SK-MEL-5 (cell line): ENCODE results near the gene ST6GAL1. TPM values are rescaled to one million over a fixed set of nuclear protein-coding genes. Genes with fewer than 3 reads are reported as not detected.

Experiments used
- DNase-seq: peaks from one replicate; pipeline ENCODE4 v3.0.0-alpha.2; 2016; ENCODE audit warnings: low read depth, low spot score
- in situ Hi-C: cut with HindIII; loops from 2 replicates; pipeline ENCODE4 v1.10.0; 2016; ENCODE audit warnings: low sequenced_read_pairs, high pct_unique_total_duplicates, low pct_unique_long_range_greater_than_20kb
- total RNA-seq: library from RNA; depleted of rRNA; stranded (reverse); fragments of >200 nt; shearing (Covaris generic); gene quantifications from 2 replicates; pipeline ENCODE4 v1.2.3, GENCODE V29; 2014

The ST6GAL1 gene
- total RNA-seq, 1 experiment from 2014 or later, result 41.0 TPM

DNA sequence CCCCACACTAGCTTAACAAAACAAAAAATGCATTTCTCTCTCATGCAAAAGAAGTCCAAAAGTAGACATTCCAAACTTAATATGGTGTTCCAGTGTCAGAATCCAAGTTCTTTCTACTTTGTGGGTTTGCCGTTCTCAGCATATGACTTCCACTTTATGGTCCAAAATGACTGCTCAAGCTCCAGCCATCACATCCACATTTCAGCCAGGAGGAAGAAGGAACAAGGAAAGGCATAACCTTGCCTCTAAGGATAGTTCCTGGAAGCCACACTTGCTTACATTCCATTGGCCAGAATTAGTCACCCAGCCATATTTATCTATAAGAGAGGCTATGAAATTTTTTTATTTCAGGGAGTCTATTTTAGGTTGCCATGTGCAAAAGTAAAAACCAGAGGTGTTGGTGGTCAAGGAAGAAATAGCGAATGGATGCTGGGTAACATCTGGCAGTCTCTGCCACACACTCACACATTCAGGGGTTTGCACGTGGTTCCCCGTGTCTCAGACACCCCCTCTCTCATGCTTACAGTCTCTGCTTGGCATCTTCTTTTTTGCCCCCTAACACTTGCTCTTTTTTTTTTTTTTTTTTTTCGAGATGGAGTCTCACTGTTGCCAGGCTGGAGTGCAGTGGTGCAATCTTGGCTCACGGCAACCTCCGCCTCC, 139.7 kb downstream of the ST6GAL1 start:
- no peak for DNase-seq
- in situ Hi-C loops, result no loop called here

GRCh38 chr3:187072102-187072501, 141.8 kb downstream of the ST6GAL1 start:
- in situ Hi-C loops, result no loop called here
- no peak for DNase-seq

DNA sequence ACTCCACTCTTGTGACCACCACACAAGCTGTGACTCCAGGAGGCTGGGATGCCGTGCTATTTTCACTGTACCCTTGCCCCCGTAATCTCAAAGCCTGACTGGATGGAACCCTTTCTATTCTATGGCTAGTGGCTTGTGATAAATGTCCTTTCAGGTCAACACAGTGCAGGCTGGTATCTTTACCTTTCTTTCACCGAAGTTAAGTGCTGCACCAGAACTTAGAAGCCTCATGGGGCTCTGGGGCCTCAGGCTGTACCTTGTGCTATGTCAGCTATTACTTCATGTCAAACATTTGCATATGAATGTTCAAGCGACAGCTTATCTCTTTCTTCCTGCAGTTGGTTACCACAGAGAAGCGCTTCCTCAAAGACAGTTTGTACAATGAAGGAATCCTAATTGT, 142.2 kb downstream of the ST6GAL1 start:
- in situ Hi-C loops, result no loop called here
- DNase-seq, result no peak

- in situ Hi-C loops, result no loop called here
- DNase-seq, result no peak
Measured at GRCh38 chr3:187073581-187074098, 143.3 kb downstream of the ST6GAL1 start.

- in situ Hi-C loops, result no loop called here
- DNase-seq, result no peak
Measured at GRCh38 chr3:187074846-187075245, 144.5 kb downstream of the ST6GAL1 start.

GRCh38 chr3:187076297-187076696, 146.0 kb downstream of the ST6GAL1 start:
- no peak for DNase-seq
- in situ Hi-C loops, result no loop called here

DNA sequence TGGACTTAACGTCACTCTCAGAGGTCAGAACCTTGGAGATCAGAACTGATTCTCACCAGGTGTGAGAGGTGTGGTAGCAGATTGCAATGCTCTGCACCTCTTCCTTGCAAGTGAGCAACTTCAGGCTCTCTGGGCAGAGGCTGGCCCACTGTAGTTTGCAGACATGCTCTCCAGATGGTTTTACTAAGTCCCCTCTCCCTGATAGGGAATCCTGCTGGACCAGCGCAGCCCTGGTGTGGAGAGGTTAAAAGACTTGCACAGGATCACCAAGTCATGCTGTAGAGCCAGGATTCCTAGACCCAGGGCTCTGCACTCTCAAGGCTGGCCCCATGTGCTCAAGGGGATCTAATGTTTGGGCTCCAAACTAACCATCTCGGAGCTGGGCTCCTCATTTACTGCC, 146.8 kb downstream of the ST6GAL1 start:
- in situ Hi-C loops, result no loop called here

DNA sequence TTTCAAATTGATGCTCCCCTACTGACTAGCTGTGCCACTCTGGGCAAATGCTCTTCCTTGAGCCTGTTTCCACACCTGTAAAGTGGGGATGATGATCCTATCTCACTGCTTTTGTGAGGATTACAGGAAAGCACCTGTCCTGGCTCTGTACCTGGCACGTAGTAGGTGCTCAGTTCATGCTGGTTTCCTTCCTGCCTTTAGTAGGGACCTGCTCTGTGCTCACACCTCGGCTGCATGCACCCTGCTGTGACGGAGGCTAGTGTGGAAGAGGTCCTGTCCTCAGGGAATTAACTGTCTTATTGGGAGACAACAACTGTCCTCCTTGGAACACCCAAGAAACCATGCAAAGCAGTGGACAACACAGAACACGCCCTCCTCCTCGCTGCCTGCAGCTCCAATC, 147.2 kb downstream of the ST6GAL1 start:
- DNase-seq, result no peak
- in situ Hi-C loops, result no loop called here

More for the DNA sequence above, 146.8 kb downstream of the ST6GAL1 start:
- no peak for DNase-seq

- no peak for DNase-seq
- in situ Hi-C loops, result no loop called here
Measured at GRCh38 chr3:187079090-187080022, 149.0 kb downstream of the ST6GAL1 start.

DNA sequence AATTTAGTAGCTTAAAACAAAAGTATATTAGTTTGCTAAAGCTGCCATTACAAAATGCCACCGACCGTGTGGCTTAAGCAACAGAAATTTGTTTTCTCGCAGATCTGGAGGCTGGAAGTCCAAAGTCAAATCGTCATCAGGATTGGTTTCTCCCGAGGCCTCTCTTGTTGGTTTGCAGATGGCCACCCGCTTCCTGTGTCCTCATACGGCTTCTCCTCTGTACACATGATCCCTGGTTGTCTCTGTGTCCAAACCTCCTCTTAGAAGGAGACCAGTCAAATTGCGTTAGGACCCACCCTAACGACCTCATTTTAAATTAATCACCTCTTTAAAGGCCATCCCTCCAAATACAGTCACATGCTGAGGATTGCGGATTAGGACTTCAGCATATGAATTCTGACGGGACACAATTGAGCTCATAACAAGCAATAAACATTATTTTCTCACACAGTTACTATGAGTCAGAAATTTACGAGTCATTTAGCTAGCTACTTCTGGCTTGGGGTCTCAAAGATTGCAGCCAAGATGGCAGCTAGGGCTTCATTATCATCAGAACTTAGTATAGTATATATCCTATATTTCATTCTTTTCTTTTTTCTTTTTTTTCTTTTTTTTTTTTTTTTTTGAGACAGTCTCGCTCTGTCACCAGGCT, 150.6 kb downstream of the ST6GAL1 start:
- DNase-seq, result no peak
- in situ Hi-C loops, result no loop called here

DNA sequence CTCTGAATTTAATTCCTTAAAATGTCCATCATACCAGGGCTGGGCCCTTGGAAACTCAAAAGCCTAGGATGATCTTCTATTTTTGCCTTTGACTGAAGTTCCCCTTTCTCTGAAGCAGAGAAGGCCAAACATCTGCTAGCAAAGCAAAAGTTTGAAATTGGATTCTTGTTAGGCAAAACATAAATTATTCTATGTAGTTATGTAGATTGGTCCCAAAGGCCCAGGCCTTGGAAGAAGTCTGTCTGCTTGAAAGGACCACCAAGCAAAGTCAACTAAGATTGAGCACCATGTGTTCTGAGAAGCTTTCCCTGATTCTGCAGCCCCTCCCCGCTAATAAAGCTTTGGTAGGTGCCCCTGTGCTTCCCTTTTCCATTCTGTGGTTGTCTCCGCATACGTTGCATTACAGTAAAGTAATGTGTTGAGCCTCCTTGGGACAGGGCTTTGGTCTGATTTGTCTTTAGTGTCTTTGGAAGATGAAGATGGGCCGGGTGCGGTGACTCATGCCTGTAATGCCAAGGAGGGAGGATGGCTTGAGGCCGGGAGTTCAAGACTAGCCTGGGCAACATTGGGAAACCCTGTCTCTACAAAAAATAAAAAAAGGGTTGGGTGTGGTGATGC, 152.5 kb downstream of the ST6GAL1 start:
- DNase-seq, result no peak
- in situ Hi-C loops, result no loop called here

GRCh38 chr3:187084126-187084525, 153.8 kb downstream of the ST6GAL1 start:
- in situ Hi-C loops, result no loop called here
- DNase-seq, result no peak

GRCh38 chr3:187084580-187084979, 154.3 kb downstream of the ST6GAL1 start:
- no peak for DNase-seq
- in situ Hi-C loops, result no loop called here

DNA sequence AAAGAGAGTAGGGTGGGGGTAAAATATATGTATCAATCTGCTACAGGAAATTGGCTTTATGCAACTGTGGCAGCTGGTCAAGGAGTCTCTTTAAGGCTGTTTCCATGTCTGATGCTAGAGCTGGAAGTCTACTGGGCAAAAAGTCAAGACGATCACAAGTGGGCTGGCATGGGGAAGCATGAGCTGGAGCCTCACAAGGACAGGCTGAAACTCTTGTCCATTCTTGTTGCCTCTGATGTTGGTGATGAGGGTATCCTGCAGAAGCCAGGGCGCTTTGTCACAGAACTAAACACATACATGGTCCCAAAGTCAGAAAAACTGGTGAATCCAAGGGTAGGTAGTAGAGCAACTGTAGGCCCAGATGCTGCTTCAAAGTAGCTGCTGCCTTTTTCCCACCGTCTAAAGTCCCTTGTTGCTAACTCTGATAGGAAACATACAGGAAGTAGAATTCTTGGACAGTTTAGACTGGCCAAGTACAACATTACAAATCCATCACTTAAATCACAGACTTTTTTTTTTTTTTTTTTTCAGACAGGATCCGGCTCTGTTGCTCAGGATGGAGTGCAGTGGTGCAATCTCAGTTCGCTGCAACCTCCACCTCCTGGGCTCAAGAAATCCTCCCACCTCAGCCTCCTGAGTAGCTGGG, 154.8 kb downstream of the ST6GAL1 start:
- in situ Hi-C loops, result no loop called here
- no peak for DNase-seq

GRCh38 chr3:187085933-187086332, 155.6 kb downstream of the ST6GAL1 start:
- in situ Hi-C loops, result no loop called here
- no peak for DNase-seq

DNA sequence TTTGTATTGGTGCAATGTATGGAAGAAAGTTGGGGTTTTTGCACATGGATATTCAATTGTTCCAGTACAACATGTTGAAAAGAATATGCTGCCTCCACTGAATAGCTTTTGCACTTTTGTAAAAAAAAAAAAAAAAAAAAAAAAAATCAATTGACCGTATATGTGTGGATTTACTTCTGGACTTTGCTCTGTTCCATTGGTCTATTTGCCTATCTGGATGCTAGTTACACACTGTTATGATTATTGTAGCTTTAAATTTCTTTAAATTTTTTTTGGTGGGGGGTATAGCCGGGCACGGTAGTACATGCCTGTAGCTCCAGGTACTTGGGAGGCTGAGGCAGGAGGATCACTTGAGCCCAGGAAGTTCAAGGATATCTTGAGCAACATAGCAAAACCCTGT, 156.5 kb downstream of the ST6GAL1 start:
- DNase-seq, result no peak
- in situ Hi-C loops, result no loop called here

DNA sequence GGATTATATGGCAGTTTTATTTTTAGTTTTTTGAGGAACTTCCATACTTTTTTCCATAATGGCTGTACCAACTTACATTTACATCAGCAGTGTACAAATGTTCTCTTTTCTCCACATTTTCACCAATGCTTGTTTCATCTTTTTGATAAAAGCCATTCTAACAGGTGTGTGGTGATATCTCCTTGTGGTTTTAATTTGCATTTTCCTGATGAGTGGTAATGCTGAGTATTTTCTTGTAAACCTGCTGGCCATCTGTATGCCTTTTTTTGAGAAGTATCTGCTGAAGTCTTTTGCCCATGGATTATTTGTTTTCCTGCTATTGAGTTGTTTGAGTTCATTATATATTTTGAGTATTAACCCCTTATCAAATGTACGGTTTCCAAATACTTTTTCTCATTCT, 158.4 kb downstream of the ST6GAL1 start:
- in situ Hi-C loops, result no loop called here
- DNase-seq, result no peak
